Upper lobe of left lung (tissue), 6 donors: ENCODE results near the gene PHF21B. TPM values are rescaled to one million over a fixed set of nuclear protein-coding genes. Genes with fewer than 3 reads are reported as not detected.
A peak's percentile ranks its signal among the peaks of the same experiment; 100 is the strongest.

Source experiments
- ATAC-seq, 2 donors: fragments of 200-7000 bp; cut with Tn5 transposase; one replicate each; pipeline ENCODE4 v1.9.1; 2022; ENCODE audit warnings: mild to moderate bottlenecking in 2 of 2, moderate library complexity in 2 of 2; ENCODE audit not compliant: low FRiP score in 2 of 2
- DNase-seq, 2 donors: peaks; one replicate each; pipeline ENCODE4 v3.0.0-alpha.2; 2019 to 2020
- H3K27ac ChIP-seq, 4 donors: fragments of 200-600 bp; sonication (generic); one replicate each; pipeline ENCODE4 v1.5.1; 2016 to 2019
- H3K27me3 ChIP-seq, 4 donors: fragments of 200-600 bp; sonication (generic); one replicate each; pipeline ENCODE4 v1.5.1; 2017 to 2019
- H3K36me3 ChIP-seq, 4 donors: fragments of 200-600 bp; sonication (generic); one replicate each; pipeline ENCODE4 v1.5.1; 2016 to 2019
- H3K4me1 ChIP-seq, 4 donors: fragments of 200-600 bp; sonication (generic); one replicate each; pipeline ENCODE4 v1.5.1; 2018 to 2019
- H3K4me3 ChIP-seq, 4 donors: fragments of 200-600 bp; sonication (generic); one replicate each; pipeline ENCODE4 v1.5.1; 2017 to 2019; ENCODE audit warnings: mild to moderate bottlenecking in 2 of 4, moderate library complexity in 1 of 4
- H3K9me3 ChIP-seq, 4 donors: fragments of 200-600 bp; sonication (generic); one replicate each; pipeline ENCODE4 v1.5.1; 2018 to 2019
- EP300 ChIP-seq, 4 donors: sonication (generic); formaldehyde crosslinking; IDR thresholded peaks; one replicate each; pipeline ENCODE4 v1.5.1; 2017; ENCODE audit warnings: antibody characterized with exemption in 4 of 4, control low read depth in 2 of 4
- POLR2A ChIP-seq, 4 donors: fragments of 450-650 bp; IDR thresholded peaks; one replicate each; pipeline ENCODE4 v1.5.1; 2016 to 2017; ENCODE audit warnings: antibody characterized with exemption in 4 of 4, mild to moderate bottlenecking in 2 of 4
- POLR2AphosphoS5 ChIP-seq, 2 donors: sonication (generic); formaldehyde crosslinking; IDR thresholded peaks; one replicate each; pipeline ENCODE4 v1.5.1; 2017; ENCODE audit warnings: antibody characterized with exemption in 2 of 2
- WGBS, 2 donors: methylation state at CpG; one replicate each; pipeline ENCODE4 v1.1.5; 2017 to 2018; 5-methylcytosine and 5-hydroxymethylcytosine counted together
- total RNA-seq, 6 donors: library from RNA; depleted of rRNA in 4 of 6; stranded (reverse); fragments of >200 nt in 4 of 6; gene quantifications; one replicate each; pipeline versions ENCODE4 v1.1.0 to v1.2.1, GENCODE V29; 2016 to 2021
- TF ChIP-seq, protein P1 (sequence below), 6 experiments: fragments of 450-650 bp in 4 of 6; fragments of 200-600 bp in 2 of 6; sonication (generic) in 2 of 6; IDR thresholded peaks; one replicate each; pipeline ENCODE4 v1.5.1; 2016 to 2019; ENCODE audit warnings: antibody characterized with exemption in 6 of 6
- donor health status: DM: no; HTN: no; CAD: no; lungs with moderate emphysema.
- donor health status: DM: no; HTN: yes; CAD: no; lungs with severe emphysema.

The PHF21B gene
- total RNA-seq, 6 donors from 2014 or later, result 0.06 to 0.24 TPM; not detected in 4

- Histone ChIP-seq H3K36me3 (no peaks in the 10 kb centered on the region), H3K4me1 (no peaks in the 10 kb centered on the region), H3K4me3 (no peak overlapping the region), H3K9me3 (no peaks in the 10 kb centered on the region), H3K27me3 (no peaks in the 10 kb centered on the region), H3K27ac (no peak overlapping the region)
- WGBS, 2 donors, result 89% methylated on average over 12 to 13 of the region's 19 CpGs
- no peak for TF ChIP-seq POLR2A (IDR thresholded peaks at IDR 0.05)
- TF ChIP-seq EP300 (IDR thresholded peaks at IDR 0.05), result no peak
- TF ChIP-seq, protein P1, sequence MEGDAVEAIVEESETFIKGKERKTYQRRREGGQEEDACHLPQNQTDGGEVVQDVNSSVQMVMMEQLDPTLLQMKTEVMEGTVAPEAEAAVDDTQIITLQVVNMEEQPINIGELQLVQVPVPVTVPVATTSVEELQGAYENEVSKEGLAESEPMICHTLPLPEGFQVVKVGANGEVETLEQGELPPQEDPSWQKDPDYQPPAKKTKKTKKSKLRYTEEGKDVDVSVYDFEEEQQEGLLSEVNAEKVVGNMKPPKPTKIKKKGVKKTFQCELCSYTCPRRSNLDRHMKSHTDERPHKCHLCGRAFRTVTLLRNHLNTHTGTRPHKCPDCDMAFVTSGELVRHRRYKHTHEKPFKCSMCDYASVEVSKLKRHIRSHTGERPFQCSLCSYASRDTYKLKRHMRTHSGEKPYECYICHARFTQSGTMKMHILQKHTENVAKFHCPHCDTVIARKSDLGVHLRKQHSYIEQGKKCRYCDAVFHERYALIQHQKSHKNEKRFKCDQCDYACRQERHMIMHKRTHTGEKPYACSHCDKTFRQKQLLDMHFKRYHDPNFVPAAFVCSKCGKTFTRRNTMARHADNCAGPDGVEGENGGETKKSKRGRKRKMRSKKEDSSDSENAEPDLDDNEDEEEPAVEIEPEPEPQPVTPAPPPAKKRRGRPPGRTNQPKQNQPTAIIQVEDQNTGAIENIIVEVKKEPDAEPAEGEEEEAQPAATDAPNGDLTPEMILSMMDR (IDR thresholded peaks at IDR 0.05), result no peak
- TF ChIP-seq POLR2AphosphoS5 (IDR thresholded peaks at IDR 0.05), result no peak
- DNase-seq (no peak), ATAC-seq (no peak)
These were observed 92.2 kb downstream of the PHF21B start for GRCh38 chr22:44917372-44918165.

- Histone ChIP-seq H3K9me3 (peaks cover 0 to under 1% (median 0%) of the 10 kb centered on the region in 4 donors), H3K36me3 (no peaks in the 10 kb centered on the region), H3K4me1 (no peaks in the 10 kb centered on the region), H3K27ac (no peak overlapping the region), H3K4me3 (no peak overlapping the region), H3K27me3 (no peaks in the 10 kb centered on the region)
- TF ChIP-seq EP300 (IDR thresholded peaks at IDR 0.05) (no peak), POLR2A (IDR thresholded peaks at IDR 0.05) (no peak), POLR2AphosphoS5 (IDR thresholded peaks at IDR 0.05) (no peak)
- TF ChIP-seq, protein P1 (IDR thresholded peaks at IDR 0.05), result no peak
- DNase-seq (no peak), ATAC-seq (peak in 1 of 2 donors; percentile 4)
- WGBS, 2 donors, result 83 to 86% methylated on average over 23 to 46 of the region's 46 CpGs
These were observed 93.2 kb downstream of the PHF21B start for GRCh38 chr22:44916281-44917231.

DNA sequence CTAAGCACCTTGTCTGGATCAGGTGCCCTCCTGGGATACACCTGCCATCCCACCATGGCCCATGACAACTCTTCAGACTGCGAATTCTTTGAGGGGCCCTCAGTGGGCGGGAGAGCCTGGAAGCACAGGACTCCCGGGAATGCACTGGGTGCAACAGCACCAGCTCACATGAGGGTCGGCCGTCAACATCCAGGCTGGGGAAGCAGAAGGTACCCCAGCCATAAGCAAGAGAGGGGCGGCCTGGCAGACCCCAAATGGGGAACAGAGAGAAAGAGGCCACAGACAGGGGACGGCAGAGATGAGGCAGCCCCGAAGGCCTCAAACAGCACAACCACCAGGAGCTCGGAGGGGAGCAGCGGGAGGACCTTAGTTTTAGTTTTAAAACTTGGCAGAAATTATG is 94.4 kb downstream of the PHF21B start:
- no peak overlapping the region for H3K27ac ChIP-seq
- H3K27me3 ChIP-seq, result no peaks in the 10 kb centered on the region
- DNase-seq (no peak), ATAC-seq (no peak)
- H3K4me3 ChIP-seq, result no peak overlapping the region
- H3K36me3 ChIP-seq, result no peaks in the 10 kb centered on the region
- peaks cover 0 to 8% (median 4%) of the 10 kb centered on the region in 4 donors for H3K9me3 ChIP-seq
- TF ChIP-seq POLR2A (IDR thresholded peaks at IDR 0.05), result no peak
- TF ChIP-seq POLR2AphosphoS5 (IDR thresholded peaks at IDR 0.05), result no peak
- TF ChIP-seq EP300 (IDR thresholded peaks at IDR 0.05), result no peak
- TF ChIP-seq, protein P1 (IDR thresholded peaks at IDR 0.05), result no peak
- no peaks in the 10 kb centered on the region for H3K4me1 ChIP-seq
- 74 to 80% methylated on average over 10 of the region's 10 CpGs for WGBS, 2 donors

DNA sequence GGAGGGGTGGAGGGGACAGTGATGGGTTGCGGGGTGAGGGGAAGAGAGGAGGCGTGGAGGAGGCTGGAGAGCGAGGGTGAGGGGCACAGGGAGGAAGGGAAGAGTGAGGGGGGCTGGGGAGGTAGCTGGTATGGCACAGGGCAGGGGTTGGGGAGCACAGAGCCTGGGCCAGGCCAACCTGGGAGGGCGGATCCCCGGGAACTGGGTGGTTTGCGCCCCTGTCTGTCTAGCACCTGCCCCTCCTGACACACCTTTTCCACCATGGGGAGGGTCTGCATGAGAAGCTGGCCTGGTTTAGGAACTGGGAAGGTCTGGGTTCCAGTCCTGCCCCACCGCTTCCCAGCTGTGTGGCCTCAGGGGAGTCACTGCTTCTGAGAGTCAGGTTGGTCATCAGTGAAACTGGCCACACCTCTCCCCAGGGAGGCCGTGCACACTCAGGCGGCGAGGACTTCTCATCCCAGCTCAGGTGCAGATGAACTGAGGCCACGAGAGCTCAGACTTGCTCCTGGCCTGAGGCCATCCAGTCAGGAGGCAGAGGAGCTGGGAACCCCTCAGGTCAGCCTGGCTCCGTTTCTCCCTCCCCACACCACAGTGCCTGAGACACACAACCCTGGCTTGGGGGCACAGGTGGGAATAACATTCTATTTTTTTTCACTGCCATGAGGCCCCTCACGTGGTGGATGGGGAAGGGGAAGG is 95.6 kb downstream of the PHF21B start:
- TF ChIP-seq POLR2A (IDR thresholded peaks at IDR 0.05) (no peak), EP300 (IDR thresholded peaks at IDR 0.05) (no peak), POLR2AphosphoS5 (IDR thresholded peaks at IDR 0.05) (no peak)
- TF ChIP-seq, protein P1 (IDR thresholded peaks at IDR 0.05), result no peak
- H3K4me1 ChIP-seq, result no peaks in the 10 kb centered on the region
- H3K9me3 ChIP-seq, result peaks cover 0 to 8% (median 4%) of the 10 kb centered on the region in 4 donors
- no peaks in the 10 kb centered on the region for H3K36me3 ChIP-seq
- H3K27me3 ChIP-seq, result no peaks in the 10 kb centered on the region
- 83 to 87% methylated on average over 7 to 11 of the region's 13 CpGs for WGBS, 2 donors
- DNase-seq (no peak), ATAC-seq (no peak)
- H3K27ac ChIP-seq, result no peak overlapping the region
- no peak overlapping the region for H3K4me3 ChIP-seq
